ENCODE results near the gene KMT2B. TPM values are rescaled to one million over a fixed set of nuclear protein-coding genes. Genes with fewer than 3 reads are reported as not detected.
"Not testable (repeated sequence)": the region's sequence is repeated elsewhere in the genome, so short reads cannot be mapped to it uniquely, and the experiment has no call there.

KMT2B gene
- total RNA-seq, 1 experiment from 2014 or later: 66.6 TPM

GRCh38 chr19:35767288-35768081 is 49.7 kb downstream of the KMT2B start:
- no peak for TF ChIP-seq CREB1 (CRISPR knock-in tag; IDR thresholded peaks at IDR 0.05)
- TF ChIP-seq MAX (CRISPR knock-in tag; IDR thresholded peaks at IDR 0.05): peak; percentile 46; the same call in 1 of the 2 replicates
- peak; percentile 58; the same call in 1 of the 2 replicates for TF ChIP-seq SP1 (CRISPR knock-in tag; conservative IDR thresholded peaks at IDR 0.05)
- DNase-seq (ENCODE audit: low spot score): peak; percentile 92
- Mint-ChIP-seq H3K36me3 (peaks cover 13% of the 10 kb centered on the region; the same call in 1 of the 2 replicates), H3K4me3 (peak overlapping the region; percentile 54), H3K27ac (peak overlapping the region; percentile 79), H3K27me3 (ENCODE audit: low read depth) (peaks cover 2% of the 10 kb centered on the region), H3K4me1 (peaks cover 13% of the 10 kb centered on the region), H3K9me3 (no peaks in the 10 kb centered on the region)
- ChIA-PET POLR2A (interaction anchor here (1.1 to 1.7 kb wide), 3 partner anchors 19 to 27 kb away, joined by 4 to 6 read pairs (median 5); partner anchors contain the start of genes LIN37, PSENEN and U2AF1L4), CTCF (interaction anchor here (1.0 to 1.9 kb wide), 10 partner anchors 10 to 164 kb away, joined by 3 to 11 read pairs (median 4); partner anchors contain the start of genes LIN37, PROSER3, PSENEN and U2AF1L4)
- ATAC-seq: peak; percentile 94

GRCh38 chr19:35768082-35768421 is 50.2 kb downstream of the KMT2B start:
- H3K4me3 Mint-ChIP-seq: no peak overlapping the region
- H3K27ac Mint-ChIP-seq: no peak overlapping the region
- peaks cover 13% of the 10 kb centered on the region for H3K4me1 Mint-ChIP-seq
- TF ChIP-seq ELF4 (CRISPR knock-in tag; IDR thresholded peaks at IDR 0.05; ENCODE audit: low read depth): no peak
- TF ChIP-seq ZNF138 (CRISPR knock-in tag; conservative IDR thresholded peaks at IDR 0.05): no peak
- TF ChIP-seq TEAD1 (CRISPR knock-in tag; IDR thresholded peaks at IDR 0.05): no peak
- 0 out of 2 replicates have a peak, but pooled peaks have one; percentile 8 for TF ChIP-seq MAX (CRISPR knock-in tag; IDR thresholded peaks at IDR 0.05)
- no peak for DNase-seq (ENCODE audit: low spot score)
- POLR2A ChIA-PET: interaction anchor here (1.1 to 1.6 kb wide), 2 partner anchors 20 to 23 kb away, joined by 4 to 5 read pairs; partner anchors contain the start of genes LIN37, PSENEN and U2AF1L4
- no peaks in the 10 kb centered on the region for H3K9me3 Mint-ChIP-seq
- CTCF ChIA-PET: interaction anchor here (0.5 to 1.9 kb wide), 10 partner anchors 10 to 163 kb away, joined by 3 to 11 read pairs (median 4); partner anchors contain the start of genes LIN37, PROSER3, PSENEN and U2AF1L4
- no peak for ATAC-seq
- H3K27me3 Mint-ChIP-seq (ENCODE audit: low read depth): peaks cover 8% of the 10 kb centered on the region
- peaks cover 13% of the 10 kb centered on the region; the same call in 1 of the 2 replicates for H3K36me3 Mint-ChIP-seq

GRCh38 chr19:35772362-35772761 is 54.6 kb downstream of the KMT2B start:
- ATAC-seq; H3K9me3 Mint-ChIP-seq; CTCF ChIA-PET; H3K36me3 Mint-ChIP-seq; DNase-seq (ENCODE audit: low spot score); POLR2A ChIA-PET; H3K27ac Mint-ChIP-seq; H3K4me3 Mint-ChIP-seq: not testable (repeated sequence)
- H3K27me3 Mint-ChIP-seq (ENCODE audit: low read depth): peaks cover 25% of the 10 kb centered on the region
- peaks cover 35% of the 10 kb centered on the region for H3K4me1 Mint-ChIP-seq

- H3K27ac Mint-ChIP-seq: no peak overlapping the region
- DNase-seq (ENCODE audit: low spot score) (no peak), ATAC-seq (no peak)
- H3K4me1 Mint-ChIP-seq: peaks cover 36% of the 10 kb centered on the region
- no peak overlapping the region for H3K4me3 Mint-ChIP-seq
- CTCF ChIA-PET: no interaction called here
- peaks cover 5% of the 10 kb centered on the region; the same call in 1 of the 2 replicates for H3K36me3 Mint-ChIP-seq
- H3K9me3 Mint-ChIP-seq: no peaks in the 10 kb centered on the region
- peaks cover 30% of the 10 kb centered on the region for H3K27me3 Mint-ChIP-seq (ENCODE audit: low read depth)
- POLR2A ChIA-PET: interaction anchor here (0.6 to 0.7 kb wide), 2 partner anchors 25 to 86 kb away, joined by 3 read pairs; partner anchors contain the start of gene LIN37
- no peak for TF ChIP-seq ZNF416 (CRISPR knock-in tag; IDR thresholded peaks at IDR 0.05)
- no peak for TF ChIP-seq PRRX2 (CRISPR knock-in tag; IDR thresholded peaks at IDR 0.05)
- no peak for TF ChIP-seq NFYB (CRISPR knock-in tag; conservative IDR thresholded peaks at IDR 0.05; ENCODE audit: low read depth)
- TF ChIP-seq RELA (CRISPR knock-in tag; IDR thresholded peaks at IDR 0.05; ENCODE audit: borderline replicate concordance): no peak
- no peak for TF ChIP-seq ZSCAN18 (CRISPR knock-in tag; IDR thresholded peaks at IDR 0.05)
- no peak for TF ChIP-seq TEAD1 (CRISPR knock-in tag; IDR thresholded peaks at IDR 0.05)
- TF ChIP-seq ZMAT4 (CRISPR knock-in tag; IDR thresholded peaks at IDR 0.05): no peak
- no peak for TF ChIP-seq ZNF281 (CRISPR knock-in tag; IDR thresholded peaks at IDR 0.05)
- no peak for TF ChIP-seq ZNF396 (CRISPR knock-in tag; IDR thresholded peaks at IDR 0.05; ENCODE audit: borderline replicate concordance)
- no peak for TF ChIP-seq CDX4 (CRISPR knock-in tag; IDR thresholded peaks at IDR 0.05; ENCODE audit: borderline replicate concordance)
- TF ChIP-seq NR2C2 (CRISPR knock-in tag; IDR thresholded peaks at IDR 0.05): no peak
- no peak for TF ChIP-seq IRF1 (CRISPR knock-in tag; IDR thresholded peaks at IDR 0.05)
- no peak for TF ChIP-seq USF1 (CRISPR knock-in tag; IDR thresholded peaks at IDR 0.05)
Observed at GRCh38 chr19:35773020-35773806, 55.4 kb downstream of the KMT2B start.
